ENCODE data around the gene MOB2.

DNA sequence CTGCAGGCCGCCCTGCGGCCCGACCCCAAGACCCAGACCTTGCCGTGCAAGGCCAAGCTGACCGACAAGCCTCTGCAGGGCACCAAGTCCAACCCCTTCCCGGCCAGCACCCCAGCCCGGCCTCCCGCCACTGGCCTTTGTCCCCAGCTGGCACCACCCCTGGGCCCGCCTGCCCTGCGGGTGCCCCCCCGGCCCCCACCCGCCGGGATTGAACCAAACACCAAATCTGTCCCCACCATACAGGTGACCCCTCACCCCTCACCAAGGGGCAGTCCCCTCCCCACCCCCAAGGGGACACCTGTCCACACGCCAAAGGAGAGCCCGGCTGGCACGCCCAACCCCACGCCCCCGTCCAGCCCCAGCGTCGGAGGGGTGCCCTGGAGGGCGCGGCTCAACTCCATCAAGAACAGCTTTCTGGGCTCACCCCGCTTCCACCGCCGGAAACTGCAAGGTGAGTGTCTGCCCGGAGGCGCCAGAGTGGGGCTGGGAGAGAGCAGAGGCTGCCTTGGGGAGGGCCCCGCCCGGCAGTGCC lies 36.2 kb downstream of the MOB2 start:
- no peak for TF ChIP-seq CTCF (conservative IDR thresholded peaks at IDR 0.05; ENCODE audit: low read length)
- no peak for TF ChIP-seq EZH2phosphoT487 (IDR thresholded peaks at IDR 0.05; ENCODE audit: borderline replicate concordance, low read depth, low read length)
